Measurements from ENCODE around the gene ANKRD53. TPM values are rescaled to one million over a fixed set of nuclear protein-coding genes. Genes with fewer than 3 reads are reported as not detected.

Gene ANKRD53
- total and polyA plus RNA-seq, 2 donors (not counting 1 experiment from before 2014, with no cell fraction given): 0.84 TPM

GRCh38 chr2:70937866-70938585 lies 40.4 kb upstream of the ANKRD53 start:
- Histone ChIP-seq H3K27ac (ENCODE audit: low read length in 2 of 2) (no peak overlapping the region), H4K20me1 (ENCODE audit: control insufficient read depth, insufficient read depth, low read length, poor library complexity, severe bottlenecking) (no peaks in the 10 kb centered on the region), H3K79me2 (ENCODE audit: control insufficient read depth, insufficient read depth, low read length) (no peaks in the 10 kb centered on the region), H2AFZ (ENCODE audit: insufficient read depth, low read depth, low read length, poor library complexity, severe bottlenecking) (no peak overlapping the region), H3K4me3 (ENCODE audit: control extremely low read depth in 1 of 5, extremely low read depth in 1 of 5, insufficient read depth in 1 of 5, low read depth in 2 of 5, low read length in 4 of 5) (no peak overlapping the region), H3K4me1 (ENCODE audit: control insufficient read depth in 2 of 2, insufficient read depth in 2 of 2, low read length in 2 of 2) (no peaks in the 10 kb centered on the region), H3K4me2 (replicated peaks; ENCODE audit: low read depth, low read length, poor library complexity, severe bottlenecking) (no peak overlapping the region), H3K9me3 (ENCODE audit: control extremely low read depth in 1 of 3, control insufficient read depth in 2 of 3, insufficient read depth in 1 of 3, low read length in 2 of 3) (no peaks in the 10 kb centered on the region), H3K27me3 (replicated peaks in 1 of 4; ENCODE audit: control extremely low read depth in 1 of 4, control insufficient read depth in 3 of 4, insufficient read depth in 4 of 4, low read length in 3 of 4) (peaks cover 0 to 2% (median 0%) of the 10 kb centered on the region in 4 experiments), H3K36me3 (replicated peaks in 1 of 2; ENCODE audit: control extremely low read depth in 1 of 2, control insufficient read depth in 1 of 2, extremely low read depth in 1 of 2, insufficient read depth in 2 of 2, low read length in 1 of 2) (no peaks in the 10 kb centered on the region), H3K9ac (ENCODE audit: low read length) (no peak overlapping the region)
- H3K27me3 Mint-ChIP-seq: peaks cover 23% of the 10 kb centered on the region
- DNase-seq (no peak), ATAC-seq (ENCODE audit: low read depth) (no peak)
- TF ChIP-seq EZH2 (IDR thresholded peaks at IDR 0.05; ENCODE audit: borderline replicate concordance, insufficient read depth, low read depth, low read length, poor library complexity, severe bottlenecking) (no peak), CTCF (IDR thresholded peaks at IDR 0.05) (no peak)
- 83% methylated on average over 7 of the region's 10 CpGs for WGBS (ENCODE audit: insufficient coverage)
- no peak overlapping the region for H3K4me3 Mint-ChIP-seq
- H3K4me1 Mint-ChIP-seq: no peaks in the 10 kb centered on the region
- ChIA-PET POLR2A (no interaction called here), CTCF (interaction anchor here (1.1 kb wide), 2 partner anchors 9 to 10 kb away, joined by 3 to 6 read pairs; no protein-coding TSS in a partner anchor)
- intact Hi-C loops (cut with micrococcal nuclease): no loop called here
- H3K27ac Mint-ChIP-seq: no peak overlapping the region
- no peaks in the 10 kb centered on the region for H3K9me3 Mint-ChIP-seq (ENCODE audit: insufficient read depth)

GRCh38 chr2:70938586-70938950 lies 39.9 kb upstream of the ANKRD53 start:
- Histone ChIP-seq H3K4me1 (ENCODE audit: control insufficient read depth in 2 of 2, insufficient read depth in 2 of 2, low read length in 2 of 2) (no peaks in the 10 kb centered on the region), H3K9me3 (ENCODE audit: control extremely low read depth in 1 of 3, control insufficient read depth in 2 of 3, insufficient read depth in 1 of 3, low read length in 2 of 3) (no peaks in the 10 kb centered on the region), H2AFZ (ENCODE audit: insufficient read depth, low read depth, low read length, poor library complexity, severe bottlenecking) (no peak overlapping the region), H4K20me1 (ENCODE audit: control insufficient read depth, insufficient read depth, low read length, poor library complexity, severe bottlenecking) (no peaks in the 10 kb centered on the region), H3K27ac (ENCODE audit: low read length in 2 of 2) (no peak overlapping the region), H3K36me3 (replicated peaks in 1 of 2; ENCODE audit: control extremely low read depth in 1 of 2, control insufficient read depth in 1 of 2, extremely low read depth in 1 of 2, insufficient read depth in 2 of 2, low read length in 1 of 2) (no peaks in the 10 kb centered on the region), H3K4me2 (replicated peaks; ENCODE audit: low read depth, low read length, poor library complexity, severe bottlenecking) (no peak overlapping the region), H3K9ac (ENCODE audit: low read length) (no peak overlapping the region), H3K79me2 (ENCODE audit: control insufficient read depth, insufficient read depth, low read length) (no peaks in the 10 kb centered on the region), H3K27me3 (replicated peaks in 1 of 4; ENCODE audit: control extremely low read depth in 1 of 4, control insufficient read depth in 3 of 4, insufficient read depth in 4 of 4, low read length in 3 of 4) (peaks cover 0 to 2% (median 0%) of the 10 kb centered on the region in 4 experiments), H3K4me3 (ENCODE audit: control extremely low read depth in 1 of 5, extremely low read depth in 1 of 5, insufficient read depth in 1 of 5, low read depth in 2 of 5, low read length in 4 of 5) (no peak overlapping the region)
- H3K4me1 Mint-ChIP-seq: no peaks in the 10 kb centered on the region
- intact Hi-C loops (cut with micrococcal nuclease): no loop called here
- ChIA-PET POLR2A (no interaction called here), CTCF (interaction anchor here (1.1 kb wide), 1 partner anchor 10 kb away, joined by 6 read pairs; no protein-coding TSS in a partner anchor)
- no peak overlapping the region for H3K27ac Mint-ChIP-seq
- no peak overlapping the region for H3K4me3 Mint-ChIP-seq
- no peak for ATAC-seq (ENCODE audit: low read depth)
- DNase-seq: no peak
- 50% methylated on average over 3 of the region's 3 CpGs for WGBS (ENCODE audit: insufficient coverage)
- peaks cover 18% of the 10 kb centered on the region for H3K27me3 Mint-ChIP-seq
- H3K9me3 Mint-ChIP-seq (ENCODE audit: insufficient read depth): no peaks in the 10 kb centered on the region
- no peak for TF ChIP-seq EZH2 (IDR thresholded peaks at IDR 0.05; ENCODE audit: borderline replicate concordance, insufficient read depth, low read depth, low read length, poor library complexity, severe bottlenecking)
- no peak for TF ChIP-seq CTCF (IDR thresholded peaks at IDR 0.05)
